ENCODE measurements around the gene WFIKKN1. TPM values are rescaled to one million over a fixed set of nuclear protein-coding genes. Genes with fewer than 3 reads are reported as not detected.

The WFIKKN1 gene
- total RNA-seq, 1 donor from 2014 or later, result 0.89 TPM

- Mint-ChIP-seq H3K4me1 (ENCODE audit: low read depth, unreplicated experiment) (peaks cover 4% of the 10 kb centered on the region), H3K4me3 (ENCODE audit: unreplicated experiment) (no peak overlapping the region), H3K9me3 (ENCODE audit: unreplicated experiment) (no peaks in the 10 kb centered on the region), H3K27me3 (ENCODE audit: low read depth, unreplicated experiment) (no peaks in the 10 kb centered on the region), H3K36me3 (ENCODE audit: low read depth, unreplicated experiment) (no peaks in the 10 kb centered on the region), H3K27ac (ENCODE audit: unreplicated experiment) (peak overlapping the region; percentile 62)
- no peak for DNase-seq (ENCODE audit: low read depth)
- H2AFZ ChIP-seq (ENCODE audit: low read depth, low read length), result no peak overlapping the region
- H3K79me2 ChIP-seq (ENCODE audit: insufficient read depth, low read length), result peaks cover 18% of the 10 kb centered on the region
- H3K9ac ChIP-seq (ENCODE audit: low read length), result no peak overlapping the region
- no peaks in the 10 kb centered on the region for H3K9me3 ChIP-seq (ENCODE audit: insufficient read depth, low read depth, low read length)
- no peak overlapping the region for H3K4me3 ChIP-seq (ENCODE audit: insufficient read depth, low read depth, low read length)
- H3K27me3 ChIP-seq (ENCODE audit: insufficient read depth, low read length), result no peaks in the 10 kb centered on the region
- H3K4me1 ChIP-seq (ENCODE audit: insufficient read depth, low read length), result peaks cover 7% of the 10 kb centered on the region
- H3K27ac ChIP-seq (ENCODE audit: low read depth, low read length), result no peak overlapping the region
- peaks cover 25% of the 10 kb centered on the region for H4K20me1 ChIP-seq (ENCODE audit: insufficient read depth, low read length)
- no peaks in the 10 kb centered on the region for H3K36me3 ChIP-seq (ENCODE audit: insufficient read depth, low read length)
- no peak overlapping the region for H3K4me2 ChIP-seq (ENCODE audit: low read length)
- FAIRE-seq, result no peak
- TF ChIP-seq EZH2 (IDR thresholded peaks at IDR 0.05; ENCODE audit: insufficient read depth, low read length), result no peak
- TF ChIP-seq CTCF (IDR thresholded peaks at IDR 0.05; ENCODE audit: insufficient read depth, low read depth, low read length), result no peak
Measured at GRCh38 chr16:585351-585750, 45.4 kb upstream of the WFIKKN1 start.

DNA sequence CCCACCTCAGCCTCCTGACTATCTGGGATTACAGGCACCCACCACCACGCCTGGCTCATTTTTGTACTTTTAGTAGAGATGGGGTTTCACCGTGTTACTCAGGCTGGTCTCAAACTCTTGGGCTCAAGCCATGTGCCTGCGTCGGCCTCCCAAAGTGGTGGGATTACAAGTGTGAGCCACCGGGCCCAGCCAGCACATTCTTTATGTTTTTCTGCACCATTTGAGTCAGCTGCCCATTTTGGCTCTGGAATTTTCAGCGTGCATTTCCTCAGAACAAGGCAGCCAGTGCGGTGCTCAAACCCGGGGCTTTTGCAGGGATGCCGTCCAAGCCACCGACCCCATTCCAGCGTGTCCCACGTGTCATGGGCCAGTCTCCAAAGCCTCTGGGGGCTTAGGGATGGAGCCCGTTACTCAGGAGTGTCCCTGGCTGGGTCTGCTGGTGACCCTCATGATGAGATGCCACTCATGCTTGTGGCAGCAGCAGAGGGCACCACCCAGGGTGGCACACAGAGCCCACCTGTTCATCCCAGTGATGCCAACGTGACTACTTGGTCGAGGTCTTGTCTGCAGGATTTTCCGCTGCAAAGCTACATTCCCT, 44.6 kb upstream of the WFIKKN1 start:
- no peak overlapping the region for H3K4me3 ChIP-seq (ENCODE audit: insufficient read depth, low read depth, low read length)
- no peaks in the 10 kb centered on the region for H3K27me3 Mint-ChIP-seq (ENCODE audit: low read depth, unreplicated experiment)
- FAIRE-seq (no peak), DNase-seq (ENCODE audit: low read depth) (peak; percentile 53)
- TF ChIP-seq CTCF (IDR thresholded peaks at IDR 0.05; ENCODE audit: insufficient read depth, low read depth, low read length) (no peak), EZH2 (IDR thresholded peaks at IDR 0.05; ENCODE audit: insufficient read depth, low read length) (no peak)
- H3K4me3 Mint-ChIP-seq (ENCODE audit: unreplicated experiment), result no peak overlapping the region
- peaks cover 33% of the 10 kb centered on the region for H4K20me1 ChIP-seq (ENCODE audit: insufficient read depth, low read length)
- no peaks in the 10 kb centered on the region for H3K9me3 Mint-ChIP-seq (ENCODE audit: unreplicated experiment)
- H3K9me3 ChIP-seq (ENCODE audit: insufficient read depth, low read depth, low read length), result no peaks in the 10 kb centered on the region
- H3K79me2 ChIP-seq (ENCODE audit: insufficient read depth, low read length), result peaks cover 26% of the 10 kb centered on the region
- no peaks in the 10 kb centered on the region for H3K27me3 ChIP-seq (ENCODE audit: insufficient read depth, low read length)
- no peak overlapping the region for H3K9ac ChIP-seq (ENCODE audit: low read length)
- peaks cover 13% of the 10 kb centered on the region for H3K4me1 ChIP-seq (ENCODE audit: insufficient read depth, low read length)
- H3K27ac Mint-ChIP-seq (ENCODE audit: unreplicated experiment), result no peak overlapping the region
- H3K36me3 Mint-ChIP-seq (ENCODE audit: low read depth, unreplicated experiment), result no peaks in the 10 kb centered on the region
- H3K4me2 ChIP-seq (ENCODE audit: low read length), result peak overlapping the region; percentile 3
- no peak overlapping the region for H2AFZ ChIP-seq (ENCODE audit: low read depth, low read length)
- H3K36me3 ChIP-seq (ENCODE audit: insufficient read depth, low read length), result no peaks in the 10 kb centered on the region
- H3K27ac ChIP-seq (ENCODE audit: low read depth, low read length), result no peak overlapping the region
- peaks cover 10% of the 10 kb centered on the region for H3K4me1 Mint-ChIP-seq (ENCODE audit: low read depth, unreplicated experiment)
